Astrocyte (in vitro differentiated cells and primary cell): ENCODE data around the gene IFNLR1. TPM values are rescaled to one million over a fixed set of nuclear protein-coding genes. Genes with fewer than 3 reads are reported as not detected.
A peak's percentile ranks its signal among the peaks of the same experiment; 100 is the strongest.

Source experiments
- DNase-seq: peaks from one replicate; pipeline ENCODE4 v3.0.0-alpha.2; 2010; ENCODE audit warnings: low read depth
- FAIRE-seq: peaks from 2 replicates; lab custom pipeline; 2011; peaks lifted over from hg19 to GRCh38; lab: Jason Lieb, UNC
- H2AFZ ChIP-seq: 2 replicates; pipeline ENCODE4 v1.6.0; 2012; ENCODE audit warnings: low read depth, low read length, inconsistent platforms
- H3K27ac ChIP-seq: 2 replicates; pipeline ENCODE4 v1.5.1; 2011; ENCODE audit warnings: low read depth, low read length, inconsistent platforms
- H3K27me3 ChIP-seq: 2 replicates; pipeline ENCODE4 v1.6.0; 2011; ENCODE audit warnings: low read length, inconsistent platforms; ENCODE audit not compliant: insufficient read depth
- H3K36me3 ChIP-seq: 2 replicates; pipeline ENCODE4 v1.5.1; 2011; ENCODE audit warnings: low read length, inconsistent platforms; ENCODE audit not compliant: insufficient read depth
- H3K4me1 ChIP-seq: 2 replicates; pipeline ENCODE4 v1.5.1; 2011; ENCODE audit warnings: low read length, inconsistent platforms; ENCODE audit not compliant: insufficient read depth
- H3K4me2 ChIP-seq: 2 replicates; pipeline ENCODE4 v1.6.0; 2012; ENCODE audit warnings: low read length, inconsistent platforms
- H3K4me3 ChIP-seq: 2 replicates; pipeline ENCODE4 v1.5.1; 2011; ENCODE audit warnings: low read depth, mild to moderate bottlenecking, low read length, inconsistent platforms; ENCODE audit not compliant: insufficient read depth
- H3K79me2 ChIP-seq: 2 replicates; pipeline ENCODE4 v1.6.0; 2012; ENCODE audit warnings: mild to moderate bottlenecking, low read length, inconsistent platforms; ENCODE audit not compliant: insufficient read depth
- H3K9ac ChIP-seq: 2 replicates; pipeline ENCODE4 v1.6.0; 2012; ENCODE audit warnings: mild to moderate bottlenecking, low read length, inconsistent platforms
- H3K9me3 ChIP-seq: 2 replicates; pipeline ENCODE4 v1.5.1; 2012; ENCODE audit warnings: low read depth, mild to moderate bottlenecking, low read length, inconsistent platforms; ENCODE audit not compliant: insufficient read depth
- H4K20me1 ChIP-seq: 2 replicates; pipeline ENCODE4 v1.6.0; 2012; ENCODE audit warnings: low read length, inconsistent platforms; ENCODE audit not compliant: insufficient read depth
- H3K27ac Mint-ChIP-seq: one replicate; pipeline ENCODE4 v1.8.0; 2021; ENCODE audit warnings: mild to moderate bottlenecking, mixed read lengths; ENCODE audit not compliant: unreplicated experiment
- H3K27me3 Mint-ChIP-seq: one replicate; pipeline ENCODE4 v1.8.0; 2021; ENCODE audit warnings: low read depth, mixed read lengths; ENCODE audit not compliant: unreplicated experiment
- H3K36me3 Mint-ChIP-seq: one replicate; pipeline ENCODE4 v1.8.0; 2021; ENCODE audit warnings: low read depth, mixed read lengths; ENCODE audit not compliant: unreplicated experiment
- H3K4me1 Mint-ChIP-seq: one replicate; pipeline ENCODE4 v1.8.0; 2021; ENCODE audit warnings: low read depth, mixed read lengths; ENCODE audit not compliant: unreplicated experiment
- H3K4me3 Mint-ChIP-seq: one replicate; pipeline ENCODE4 v1.8.0; 2021; ENCODE audit warnings: mild to moderate bottlenecking, moderate library complexity, mixed read lengths; ENCODE audit not compliant: unreplicated experiment
- H3K9me3 Mint-ChIP-seq: one replicate; pipeline ENCODE4 v1.8.0; 2021; ENCODE audit warnings: mild to moderate bottlenecking, mixed read lengths; ENCODE audit not compliant: unreplicated experiment
- CTCF ChIP-seq: IDR thresholded peaks from 2 replicates; pipeline ENCODE4 v1.5.1; 2011; ENCODE audit warnings: low read depth, mild to moderate bottlenecking, inconsistent platforms, low read length, moderate library complexity; ENCODE audit not compliant: insufficient read depth
- EZH2 ChIP-seq: IDR thresholded peaks from 2 replicates; pipeline ENCODE4 v1.6.1; 2012; ENCODE audit warnings: mild to moderate bottlenecking, low read length, inconsistent platforms; ENCODE audit not compliant: insufficient read depth
- total RNA-seq: library from RNA; stranded (reverse); gene quantifications from 2 replicates; pipeline ENCODE4 v1.2.1, GENCODE V29; 2021

Gene IFNLR1
- total RNA-seq, 1 donor from 2014 or later = 1.5 TPM

DNA sequence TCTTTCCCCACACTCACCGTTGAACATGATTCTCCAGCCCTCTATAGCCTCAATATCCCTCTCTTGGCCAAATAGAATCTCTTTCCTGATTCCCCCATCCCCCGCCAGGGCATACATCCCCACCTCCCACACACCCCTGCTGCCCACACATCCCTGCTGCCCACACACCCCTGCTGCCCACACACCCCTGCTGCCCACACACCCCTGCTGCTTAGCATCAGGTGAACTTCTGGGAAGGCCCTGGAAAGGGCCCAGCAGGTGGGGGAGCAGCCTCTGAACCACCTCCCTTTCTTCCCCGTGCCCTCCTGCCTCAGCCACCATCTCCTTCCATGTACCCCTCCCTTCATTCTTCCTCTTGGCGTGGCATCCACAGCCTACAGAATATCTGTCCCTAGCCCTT, 15.9 kb upstream of the IFNLR1 start:
- Histone ChIP-seq H3K9me3 (no peaks in the 10 kb centered on the region), H3K4me1 (peaks cover 2% of the 10 kb centered on the region), H3K9ac (no peak overlapping the region), H2AFZ (no peak overlapping the region), H3K79me2 (no peaks in the 10 kb centered on the region), H4K20me1 (no peaks in the 10 kb centered on the region), H3K4me3 (no peak overlapping the region), H3K27ac (no peak overlapping the region), H3K4me2 (no peak overlapping the region), H3K36me3 (no peaks in the 10 kb centered on the region), H3K27me3 (no peaks in the 10 kb centered on the region)
- FAIRE-seq (no peak), DNase-seq (no peak)
- Mint-ChIP-seq H3K27me3 (peaks cover 17% of the 10 kb centered on the region), H3K9me3 (no peaks in the 10 kb centered on the region), H3K4me3 (no peak overlapping the region), H3K4me1 (peaks cover 2% of the 10 kb centered on the region), H3K36me3 (no peaks in the 10 kb centered on the region), H3K27ac (no peak overlapping the region)
- TF ChIP-seq EZH2 (no peak), CTCF (no peak)

DNA sequence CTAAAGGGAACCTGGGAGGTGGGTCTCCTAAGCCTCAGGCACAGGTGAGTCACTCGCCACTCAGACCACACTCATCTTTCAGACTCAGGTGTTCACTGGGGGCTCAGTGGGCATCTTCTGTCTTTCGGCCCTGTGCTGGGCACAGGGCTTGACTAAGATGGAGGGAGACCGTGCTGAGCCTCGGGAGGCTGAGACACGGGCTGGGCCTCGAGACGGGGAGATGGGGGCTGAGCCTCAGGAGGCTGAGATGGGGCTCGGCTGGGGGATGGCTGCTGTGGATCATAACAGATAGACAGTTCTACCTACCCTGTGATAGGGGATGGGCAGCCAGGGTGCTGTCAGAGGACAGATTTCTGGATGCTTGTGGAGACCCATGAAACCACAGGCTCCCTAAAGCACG, 15.5 kb upstream of the IFNLR1 start:
- Mint-ChIP-seq H3K4me1 (peaks cover 2% of the 10 kb centered on the region), H3K27me3 (peaks cover 13% of the 10 kb centered on the region), H3K27ac (peak overlapping the region; percentile 53), H3K36me3 (no peaks in the 10 kb centered on the region), H3K4me3 (no peak overlapping the region), H3K9me3 (no peaks in the 10 kb centered on the region)
- DNase-seq = no peak
- H3K4me3 ChIP-seq = no peak overlapping the region
- no peak overlapping the region for H3K27ac ChIP-seq
- H3K4me2 ChIP-seq = no peak overlapping the region
- no peak overlapping the region for H3K9ac ChIP-seq
- H3K27me3 ChIP-seq = no peaks in the 10 kb centered on the region
- H3K36me3 ChIP-seq = no peaks in the 10 kb centered on the region
- TF ChIP-seq EZH2 (no peak), CTCF (no peak)
- H3K9me3 ChIP-seq = no peaks in the 10 kb centered on the region
- no peaks in the 10 kb centered on the region for H4K20me1 ChIP-seq
- H3K4me1 ChIP-seq = peaks cover 2% of the 10 kb centered on the region
- no peak overlapping the region for H2AFZ ChIP-seq
- H3K79me2 ChIP-seq = no peaks in the 10 kb centered on the region
- FAIRE-seq = no peak

GRCh38 chr1:24201941-24202440, 14.9 kb upstream of the IFNLR1 start:
- H2AFZ ChIP-seq = no peak overlapping the region
- H3K4me3 Mint-ChIP-seq = no peak overlapping the region
- H3K4me2 ChIP-seq = no peak overlapping the region
- FAIRE-seq (peak; percentile 32), DNase-seq (peak; percentile 63)
- H3K27me3 ChIP-seq = no peaks in the 10 kb centered on the region
- peaks cover 2% of the 10 kb centered on the region for H3K4me1 ChIP-seq
- peaks cover 2% of the 10 kb centered on the region for H3K4me1 Mint-ChIP-seq
- no peaks in the 10 kb centered on the region for H3K9me3 ChIP-seq
- H3K4me3 ChIP-seq = no peak overlapping the region
- no peaks in the 10 kb centered on the region for H3K9me3 Mint-ChIP-seq
- no peaks in the 10 kb centered on the region for H3K36me3 ChIP-seq
- H4K20me1 ChIP-seq = no peaks in the 10 kb centered on the region
- H3K27me3 Mint-ChIP-seq = peaks cover 13% of the 10 kb centered on the region
- no peak overlapping the region for H3K9ac ChIP-seq
- H3K27ac ChIP-seq = no peak overlapping the region
- peak; percentile 90 for TF ChIP-seq CTCF
- TF ChIP-seq EZH2 = no peak
- peak overlapping the region; percentile 53 for H3K27ac Mint-ChIP-seq
- H3K36me3 Mint-ChIP-seq = no peaks in the 10 kb centered on the region
- no peaks in the 10 kb centered on the region for H3K79me2 ChIP-seq
